ENCODE measurements around the gene PRKAG2.

DNA sequence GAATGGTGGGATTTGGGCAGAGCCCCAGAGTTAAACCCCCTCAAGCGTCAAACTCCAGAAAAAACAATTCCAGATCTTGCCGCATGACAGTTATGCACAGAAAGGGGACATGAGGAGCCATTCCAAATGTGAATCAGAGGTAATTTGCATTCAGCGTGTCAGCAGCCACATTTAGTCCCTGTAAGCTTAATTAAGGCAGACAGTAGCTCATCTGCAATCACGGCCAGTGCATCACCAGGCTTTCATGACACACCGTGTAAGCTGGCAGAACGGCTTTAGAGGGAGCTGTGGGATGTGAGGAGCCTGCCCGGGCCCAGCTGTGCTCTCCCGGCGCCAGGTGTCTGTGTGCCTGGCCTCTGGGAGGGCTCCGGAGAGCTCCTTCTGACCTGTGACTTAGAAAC lies 18.7 kb upstream of the PRKAG2 start:
- TF ChIP-seq, protein P1, sequence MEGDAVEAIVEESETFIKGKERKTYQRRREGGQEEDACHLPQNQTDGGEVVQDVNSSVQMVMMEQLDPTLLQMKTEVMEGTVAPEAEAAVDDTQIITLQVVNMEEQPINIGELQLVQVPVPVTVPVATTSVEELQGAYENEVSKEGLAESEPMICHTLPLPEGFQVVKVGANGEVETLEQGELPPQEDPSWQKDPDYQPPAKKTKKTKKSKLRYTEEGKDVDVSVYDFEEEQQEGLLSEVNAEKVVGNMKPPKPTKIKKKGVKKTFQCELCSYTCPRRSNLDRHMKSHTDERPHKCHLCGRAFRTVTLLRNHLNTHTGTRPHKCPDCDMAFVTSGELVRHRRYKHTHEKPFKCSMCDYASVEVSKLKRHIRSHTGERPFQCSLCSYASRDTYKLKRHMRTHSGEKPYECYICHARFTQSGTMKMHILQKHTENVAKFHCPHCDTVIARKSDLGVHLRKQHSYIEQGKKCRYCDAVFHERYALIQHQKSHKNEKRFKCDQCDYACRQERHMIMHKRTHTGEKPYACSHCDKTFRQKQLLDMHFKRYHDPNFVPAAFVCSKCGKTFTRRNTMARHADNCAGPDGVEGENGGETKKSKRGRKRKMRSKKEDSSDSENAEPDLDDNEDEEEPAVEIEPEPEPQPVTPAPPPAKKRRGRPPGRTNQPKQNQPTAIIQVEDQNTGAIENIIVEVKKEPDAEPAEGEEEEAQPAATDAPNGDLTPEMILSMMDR (conservative IDR thresholded peaks at IDR 0.05 in 1 of 2, IDR thresholded peaks at IDR 0.05 in 1 of 2; ENCODE audit: extremely low read depth in 1 of 2, insufficient read depth in 1 of 2, low read depth in 1 of 2, low read length in 2 of 2), result no peak
- no peak for TF ChIP-seq EZH2 (IDR thresholded peaks at IDR 0.05; ENCODE audit: borderline replicate concordance, low read length)

Data from mammary epithelial cell (primary cell).